Mesenteric fat pad (tissue), 1 donor: Measurements from ENCODE around the gene FKBP5. TPM values are rescaled to one million over a fixed set of nuclear protein-coding genes. Genes with fewer than 3 reads are reported as not detected.
"Not testable (repeated sequence)": the region's sequence is repeated elsewhere in the genome, so short reads cannot be mapped to it uniquely, and the experiment has no call there.

ENCODE experiments used
- DNase-seq: peaks from one replicate; pipeline ENCODE4 v3.0.0-alpha.2; 2020; ENCODE audit warnings: low spot score
- total RNA-seq: library from RNA; stranded (reverse); fragmentation: NEBNext Ultra II Directional; extraction: Animal tissue kit (Norgen Biotek cat#: 25700); gene quantifications from one replicate; pipeline ENCODE4 v1.2.1, GENCODE V29; 2021
- donor health status: DM: yes; HTN: yes; CAD: no.

Gene FKBP5
- total RNA-seq, 1 donor from 2014 or later, result 212 TPM

DNA sequence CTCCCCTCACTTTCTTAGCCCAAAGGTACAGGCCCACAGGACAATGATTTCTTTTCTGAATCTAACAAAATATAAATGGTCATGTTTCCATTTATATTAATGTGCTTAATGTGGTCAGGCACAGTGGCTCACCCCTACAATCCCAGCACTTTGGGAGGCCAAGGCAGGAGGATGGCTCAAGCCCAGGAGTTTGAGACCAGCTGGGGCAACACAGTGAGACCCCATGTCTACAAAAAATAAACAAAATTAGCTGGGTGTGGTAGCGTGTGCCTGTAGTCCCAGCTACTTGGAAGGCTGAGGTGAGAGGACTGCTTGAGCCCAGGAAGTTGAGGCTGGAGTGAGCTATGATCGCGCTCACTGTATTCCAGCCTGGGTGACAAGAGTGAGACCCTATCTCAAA lies 98.8 kb downstream of the FKBP5 start:
- no peak for DNase-seq

DNA sequence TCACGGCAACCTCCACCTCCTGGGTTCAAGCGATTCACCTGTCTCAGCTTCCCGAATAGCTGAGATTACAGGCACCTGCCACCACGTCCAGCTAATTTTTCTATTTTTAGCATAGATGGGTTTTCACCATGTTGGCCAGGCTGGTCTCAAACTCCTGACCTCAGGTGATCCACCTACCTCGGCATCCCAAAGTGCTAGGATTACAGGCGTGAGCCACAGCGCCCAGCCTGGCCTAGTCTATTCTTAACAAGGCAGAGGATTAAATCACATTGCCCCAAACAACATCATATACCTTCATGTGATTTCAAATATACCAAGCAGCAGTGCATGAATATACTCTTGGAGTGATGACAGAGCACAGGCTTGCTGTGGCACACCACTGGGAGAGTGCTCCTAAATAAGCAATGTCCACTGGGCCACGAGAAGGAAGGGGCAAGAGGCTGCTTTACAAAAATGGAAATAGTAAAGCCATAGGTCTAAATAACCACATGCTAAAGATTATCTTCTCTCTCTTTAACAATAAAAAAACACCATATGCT lies 99.4 kb downstream of the FKBP5 start:
- DNase-seq, result no peak

DNA sequence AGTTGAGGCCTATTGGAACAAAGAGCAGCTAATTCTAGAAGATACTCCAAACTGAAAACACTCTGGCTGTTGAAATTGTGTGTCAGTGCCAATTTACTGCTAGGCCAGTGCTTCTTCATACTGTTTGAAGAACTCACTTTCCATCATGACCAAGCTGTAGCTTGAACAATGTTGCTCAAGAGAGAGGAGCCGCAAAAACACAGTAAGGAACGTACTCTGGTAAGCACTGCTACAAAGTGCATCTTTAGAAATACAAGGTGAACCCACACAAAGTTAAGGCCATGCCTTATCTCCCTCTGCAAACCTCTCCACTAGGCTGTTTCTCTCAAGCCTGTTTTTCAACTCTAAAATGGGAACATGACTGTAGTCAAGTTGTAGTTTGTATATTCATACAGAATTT lies 101.5 kb downstream of the FKBP5 start:
- no peak for DNase-seq

DNA sequence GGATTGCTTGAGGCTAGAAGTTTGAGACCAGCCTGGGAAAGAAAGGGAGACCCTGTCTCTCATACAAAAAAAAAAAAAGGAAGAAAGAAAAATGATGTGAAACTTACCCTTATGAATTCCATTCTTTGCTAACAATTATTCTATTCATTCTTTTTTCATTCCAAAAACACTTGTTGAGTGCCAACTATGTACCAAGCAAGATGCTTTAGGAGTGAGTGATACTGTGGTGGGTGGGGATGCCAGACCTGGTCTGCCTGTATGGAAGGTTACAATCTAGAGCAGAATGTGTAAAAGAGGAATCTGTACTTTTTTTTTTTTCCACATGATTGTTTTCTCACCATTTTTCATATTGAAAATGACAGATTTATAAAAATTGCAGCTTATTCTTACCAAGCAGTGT lies 102.2 kb downstream of the FKBP5 start:
- no peak for DNase-seq

DNA sequence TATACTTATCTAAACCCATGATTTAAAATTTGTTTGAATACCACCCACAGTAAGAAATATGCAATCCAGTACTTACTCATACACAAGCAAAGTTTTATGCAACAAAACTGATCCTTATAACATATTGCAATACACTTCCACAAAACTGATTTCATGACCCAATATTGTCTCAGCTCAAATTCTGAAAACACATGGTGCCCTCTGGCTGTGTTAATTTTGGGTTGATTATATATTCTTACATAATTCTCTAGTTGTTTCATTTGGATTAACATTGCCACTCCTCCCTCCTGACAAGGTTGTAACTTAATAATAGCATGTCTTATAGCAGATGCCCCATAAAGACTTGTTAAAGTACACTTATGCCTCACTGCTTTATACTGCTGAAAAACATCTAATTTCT lies 103.1 kb downstream of the FKBP5 start:
- no peak for DNase-seq

DNA sequence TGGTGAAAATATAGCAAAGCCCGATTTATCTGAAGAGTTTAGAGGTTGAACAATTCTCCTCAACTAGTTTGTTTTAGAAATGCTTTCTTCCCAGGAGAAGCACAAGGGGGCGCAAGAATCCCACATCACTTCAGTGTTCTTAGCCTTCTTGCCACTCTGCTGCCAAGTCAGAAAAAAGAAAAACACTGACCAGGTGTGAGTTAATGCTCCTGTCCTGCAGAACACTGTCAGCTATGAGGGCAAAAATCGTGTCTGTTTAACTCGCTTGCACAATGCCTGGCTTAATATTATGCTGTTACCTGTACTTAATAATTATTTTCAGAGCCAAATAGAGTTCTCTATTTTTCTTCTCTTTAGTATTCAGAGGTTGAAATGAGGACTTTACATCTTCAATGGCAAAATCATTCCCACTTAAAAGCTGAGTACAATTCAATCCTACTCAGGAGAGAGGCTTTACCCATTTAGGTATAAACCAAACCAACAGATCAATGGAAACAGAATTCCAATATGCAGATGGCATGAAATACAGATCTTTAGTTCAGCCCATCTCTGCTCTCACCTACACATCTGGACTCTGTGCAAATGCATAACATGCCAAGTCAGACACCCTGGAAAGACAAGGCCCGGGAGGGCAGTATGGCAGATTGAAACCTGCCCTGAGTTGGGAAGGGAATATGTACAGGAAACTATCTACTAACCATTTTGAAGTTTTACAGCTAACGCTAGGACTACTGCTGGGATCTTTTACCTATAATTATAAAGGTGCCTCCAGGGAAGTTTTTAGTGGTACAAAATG lies 104.6 kb downstream of the FKBP5 start:
- DNase-seq, result no peak

DNA sequence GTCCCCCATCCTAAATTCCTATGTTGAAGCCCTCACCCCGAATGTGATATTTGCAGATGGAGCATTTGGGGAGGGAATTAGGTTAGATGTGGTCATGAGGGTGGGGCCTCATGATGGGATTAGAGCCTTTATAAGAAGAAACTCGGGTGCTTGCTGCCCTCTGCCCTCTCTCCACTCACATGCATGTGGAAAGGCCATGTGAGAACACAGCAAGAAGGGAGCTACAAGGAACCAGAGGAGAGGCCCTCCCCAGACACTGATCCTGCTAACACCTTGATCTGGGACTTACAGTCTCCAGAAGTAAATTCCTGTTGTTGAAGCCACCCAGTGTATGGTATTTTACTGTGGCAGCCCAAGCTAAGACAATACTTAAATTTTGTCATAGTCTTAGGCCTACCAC lies 106.4 kb downstream of the FKBP5 start:
- no peak for DNase-seq

DNA sequence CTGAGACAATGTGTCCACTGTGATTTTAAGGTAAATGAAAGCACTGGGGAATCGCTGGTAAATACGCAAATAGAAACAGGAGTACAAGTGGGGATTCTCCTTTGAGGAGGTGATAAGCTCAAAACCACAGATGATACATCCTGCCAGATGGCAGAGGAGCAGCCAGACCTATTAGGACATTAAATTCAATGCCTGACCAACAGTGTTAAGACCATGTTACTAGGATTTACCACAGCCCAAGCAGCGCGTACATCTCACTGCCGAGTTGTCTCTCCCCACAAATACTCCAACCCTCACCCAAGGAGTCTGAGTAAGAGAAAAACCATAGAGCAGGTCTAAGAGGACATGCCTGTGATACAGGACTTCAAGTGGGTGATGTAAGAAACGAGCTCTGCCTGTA lies 107.1 kb downstream of the FKBP5 start:
- DNase-seq, result no peak

DNA sequence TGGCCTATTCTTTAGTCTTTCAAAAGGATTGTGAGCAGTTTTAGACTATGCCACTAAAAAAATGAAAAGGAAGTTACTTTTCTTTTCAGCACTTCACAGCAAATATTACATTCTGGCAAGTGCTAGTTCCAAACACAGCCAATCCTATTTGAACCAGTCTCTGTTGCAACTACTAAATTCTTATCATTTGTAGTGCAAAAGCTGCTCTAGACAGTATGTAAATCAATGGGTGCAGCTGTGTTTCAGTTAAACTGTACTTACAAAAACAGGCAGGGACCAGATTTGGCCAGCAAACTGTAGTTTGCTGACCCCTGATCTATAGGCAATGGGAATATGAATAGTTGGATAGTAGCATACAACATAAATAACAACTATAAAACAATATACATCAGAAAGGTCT lies 107.9 kb downstream of the FKBP5 start:
- DNase-seq, result no peak

DNA sequence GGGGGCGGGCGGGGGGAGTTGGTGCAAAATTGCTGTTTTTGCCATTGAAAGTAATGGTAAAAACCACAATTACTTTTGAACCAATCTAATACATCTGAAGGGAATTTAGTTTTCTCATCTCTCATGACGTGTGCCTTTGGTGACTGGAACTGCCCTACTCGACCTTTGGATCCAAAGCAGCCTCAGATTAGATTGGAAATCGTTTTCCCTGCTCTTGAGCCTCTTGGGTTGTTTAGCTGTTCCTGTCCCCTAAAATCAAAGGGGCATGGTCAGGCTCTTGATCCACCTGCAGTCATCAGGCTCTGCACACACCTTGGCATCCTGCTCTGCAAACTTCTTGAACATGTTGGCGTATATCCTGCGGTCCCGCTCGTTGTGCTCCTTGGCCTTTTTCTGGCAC lies 112.0 kb downstream of the FKBP5 start:
- no peak for DNase-seq

DNA sequence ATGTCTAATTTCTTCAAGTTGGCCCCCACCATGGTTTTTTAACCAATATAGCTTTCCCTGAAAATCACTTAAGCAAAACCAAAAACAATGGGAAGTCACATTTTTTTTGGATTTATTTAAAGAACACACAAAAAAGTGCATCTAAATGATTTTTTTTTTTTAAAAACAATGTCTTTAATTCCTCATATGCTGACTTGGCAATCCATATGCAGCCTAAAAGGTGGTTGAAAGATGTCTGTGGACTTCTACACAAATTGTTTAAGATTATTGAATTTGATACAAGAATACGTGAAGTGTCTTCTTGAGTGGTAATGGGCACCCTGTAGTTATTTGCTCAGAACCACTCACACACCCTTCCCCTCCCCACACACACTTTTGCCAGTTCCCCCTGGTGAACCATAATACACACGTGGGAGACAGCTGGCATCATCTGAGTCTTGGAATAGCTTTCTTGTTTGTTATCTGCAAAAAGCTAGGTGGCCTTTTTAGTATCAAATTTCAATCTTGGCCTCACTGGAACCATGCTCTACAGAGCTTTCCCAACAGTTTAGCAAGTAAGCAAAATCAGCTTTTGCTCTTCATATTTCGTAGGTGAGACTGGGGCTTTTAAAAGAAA lies 115.1 kb downstream of the FKBP5 start:
- no peak for DNase-seq

DNA sequence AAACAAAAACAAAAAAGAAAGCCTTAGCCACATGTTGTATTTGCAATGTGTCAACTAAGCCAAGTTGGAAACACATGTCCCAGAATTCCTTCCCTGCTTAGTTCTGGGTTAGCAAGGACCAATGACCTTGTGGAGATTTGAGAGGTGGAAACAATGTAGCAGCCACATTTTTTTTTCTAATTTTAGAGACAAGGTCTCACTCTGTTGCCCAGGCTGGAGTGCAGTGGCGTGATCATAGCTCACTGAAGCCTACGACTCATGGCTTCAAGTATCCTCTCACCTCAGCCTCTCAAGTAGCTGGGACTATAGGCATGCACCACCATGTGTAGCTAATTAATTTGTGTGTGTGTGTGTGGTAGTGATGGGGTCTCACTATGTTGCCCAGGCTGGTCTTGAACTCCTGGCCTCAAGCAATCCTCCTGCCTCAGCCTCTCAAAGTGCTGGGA lies 117.8 kb downstream of the FKBP5 start:
- not testable (repeated sequence) for DNase-seq

DNA sequence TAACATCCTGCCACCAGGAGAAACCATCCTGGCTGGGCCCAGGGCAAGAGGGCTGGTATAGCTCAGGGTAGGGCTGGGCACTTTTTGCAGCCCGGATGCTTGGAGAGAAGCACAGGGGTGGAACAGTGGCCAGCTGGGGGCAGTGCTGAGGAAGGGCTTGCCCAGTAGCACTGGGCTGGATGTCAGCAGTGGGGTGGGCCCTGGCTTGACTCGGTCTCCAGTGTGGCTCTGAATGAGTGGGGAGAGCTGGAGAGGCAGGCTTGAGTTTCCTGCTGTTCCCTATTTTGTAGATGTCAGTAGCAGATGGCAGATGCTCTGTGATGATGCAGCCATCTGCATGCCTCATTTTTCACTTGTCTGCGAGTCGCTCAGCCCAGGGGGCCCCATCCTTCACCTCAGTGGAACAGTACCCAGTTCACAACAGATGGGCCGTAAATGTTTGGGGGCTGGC lies 119.7 kb downstream of the FKBP5 start:
- no peak for DNase-seq

DNA sequence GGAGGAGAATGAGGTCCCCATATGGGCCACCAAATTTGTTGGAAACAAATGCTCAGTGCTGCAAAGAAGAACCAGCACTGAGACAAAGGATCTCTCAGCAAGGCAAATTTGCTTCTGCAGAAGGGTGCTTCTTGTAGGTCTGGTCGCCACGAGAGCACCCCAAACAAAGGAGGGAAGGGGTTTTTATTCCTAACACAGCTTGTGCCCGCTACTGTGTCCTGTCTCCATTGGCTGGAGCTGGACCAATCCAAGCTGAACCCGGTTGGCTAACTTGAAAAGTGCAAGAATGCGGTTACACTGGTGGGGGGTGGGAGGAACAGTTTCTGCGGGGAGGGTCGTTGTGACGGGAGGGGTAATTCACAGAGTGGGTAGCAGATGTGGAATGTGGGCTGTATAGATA lies 121.9 kb downstream of the FKBP5 start:
- no peak for DNase-seq

DNA sequence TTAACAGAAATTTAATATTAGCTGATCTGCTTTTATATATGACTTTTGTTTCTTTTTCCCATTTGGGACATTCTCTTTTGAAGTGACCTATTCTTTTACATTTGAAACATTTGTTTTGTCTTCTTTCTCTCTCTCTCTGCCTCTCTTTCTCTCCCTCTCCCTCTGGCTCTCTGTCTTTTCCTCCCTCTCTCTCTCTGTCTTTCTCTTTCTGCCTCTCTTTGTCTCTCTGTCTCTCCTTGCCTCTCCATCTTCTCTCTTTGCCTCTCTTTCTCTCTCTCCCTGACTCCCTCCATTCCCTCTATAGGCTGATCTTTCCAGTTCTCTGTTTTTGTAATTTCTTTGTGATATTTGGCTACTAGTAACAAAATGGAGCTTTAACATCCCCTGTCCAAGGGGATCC lies 124.0 kb downstream of the FKBP5 start:
- DNase-seq, result no peak

DNA sequence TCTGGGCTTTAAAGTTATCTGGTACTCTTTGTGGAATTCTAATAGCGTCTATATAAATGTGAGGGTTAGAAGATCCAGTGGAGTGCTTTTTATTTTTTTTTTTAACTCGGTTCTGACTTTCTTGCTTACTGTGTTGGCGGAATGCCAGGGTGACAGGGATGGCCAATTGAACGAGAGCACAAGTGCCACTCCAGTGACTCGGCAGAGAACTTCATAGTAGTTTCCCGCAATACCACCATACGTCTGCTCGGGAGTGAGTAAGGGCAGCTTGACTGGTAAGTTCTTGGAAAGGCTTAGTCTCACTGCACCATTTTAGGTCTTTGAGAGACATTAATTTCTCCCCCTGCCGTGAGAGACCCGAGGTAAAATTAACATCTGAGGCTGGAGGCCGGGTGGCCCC lies 126.7 kb downstream of the FKBP5 start:
- DNase-seq, result no peak

DNA sequence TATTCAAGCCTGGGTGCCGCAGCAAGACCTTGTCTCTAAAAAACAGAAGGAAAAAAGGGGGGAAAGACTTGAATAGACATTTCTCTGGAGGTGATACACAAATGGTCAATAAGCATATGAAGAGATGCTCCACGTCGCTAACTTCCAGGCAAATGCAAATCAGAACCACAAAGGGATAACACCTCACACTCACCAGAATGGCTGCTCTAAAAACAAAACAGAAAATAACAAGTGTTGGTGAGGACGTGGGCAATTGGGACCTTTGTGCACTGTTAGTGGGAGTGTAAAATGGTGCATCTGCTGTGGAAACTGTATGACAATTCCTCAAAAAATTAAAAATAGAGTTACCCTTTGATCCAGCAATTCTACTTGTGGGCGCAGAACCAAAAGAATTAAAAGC lies 127.6 kb downstream of the FKBP5 start:
- no peak for DNase-seq

DNA sequence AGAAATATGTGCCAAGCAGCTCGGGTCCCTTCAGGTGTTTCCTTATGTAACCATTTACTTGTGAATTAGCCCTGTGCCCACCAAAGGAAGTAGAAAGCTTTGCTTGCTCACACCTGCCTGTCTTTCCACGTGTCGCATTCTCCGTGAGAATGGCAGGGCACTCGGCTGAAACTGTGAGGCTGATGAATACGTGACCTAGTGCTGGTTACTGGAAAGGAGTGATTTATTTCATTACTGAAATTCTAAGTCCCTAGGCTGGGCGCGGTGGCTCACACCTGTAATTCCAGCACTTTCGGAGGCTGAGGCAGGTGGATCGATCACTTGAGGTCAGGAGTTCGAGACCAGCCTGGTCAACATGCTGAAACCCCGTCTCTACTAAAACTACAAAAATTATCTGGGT lies 130.1 kb downstream of the FKBP5 start:
- DNase-seq, result peak; percentile 51

DNA sequence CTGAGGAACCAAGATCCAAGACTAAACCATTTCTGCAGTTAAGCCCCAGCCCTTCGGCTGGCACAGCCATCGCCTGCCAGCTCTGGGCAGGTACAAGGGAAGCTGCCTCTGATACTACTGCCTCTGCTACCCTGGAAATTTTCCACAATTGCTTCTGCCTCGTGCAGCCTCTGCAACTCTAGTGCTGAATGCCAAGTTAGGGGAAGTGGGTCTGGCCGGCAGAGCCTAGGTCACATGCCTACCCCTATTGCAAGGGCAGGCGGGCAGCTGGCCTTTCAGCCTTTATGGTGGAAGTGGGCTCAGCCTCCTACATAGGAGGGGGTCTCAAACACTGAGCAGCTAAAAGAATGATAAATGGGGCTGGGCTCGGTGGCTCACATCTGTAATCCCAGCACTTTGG lies 131.5 kb downstream of the FKBP5 start:
- DNase-seq, result peak; percentile 73

DNA sequence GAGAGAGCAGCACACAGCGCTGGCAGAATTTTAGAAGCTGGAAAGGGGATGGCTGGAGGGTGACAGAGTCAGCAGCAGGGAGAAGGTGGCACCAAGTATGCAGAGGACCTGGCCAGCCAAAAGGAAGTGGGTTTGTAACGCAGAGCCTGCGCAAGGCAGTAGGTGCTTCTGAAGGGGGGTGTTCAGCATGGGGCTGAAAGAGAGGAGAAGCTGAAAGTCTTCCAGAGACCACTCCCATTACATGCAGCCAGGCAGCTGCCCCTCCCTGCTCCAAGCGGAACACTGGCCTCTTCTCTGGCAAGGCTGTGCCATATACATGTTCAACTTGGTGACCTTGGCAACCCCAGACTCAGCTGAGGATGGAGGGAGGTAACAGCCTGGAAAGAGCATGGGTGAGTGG lies 133.9 kb downstream of the FKBP5 start:
- DNase-seq, result peak; percentile 72

DNA sequence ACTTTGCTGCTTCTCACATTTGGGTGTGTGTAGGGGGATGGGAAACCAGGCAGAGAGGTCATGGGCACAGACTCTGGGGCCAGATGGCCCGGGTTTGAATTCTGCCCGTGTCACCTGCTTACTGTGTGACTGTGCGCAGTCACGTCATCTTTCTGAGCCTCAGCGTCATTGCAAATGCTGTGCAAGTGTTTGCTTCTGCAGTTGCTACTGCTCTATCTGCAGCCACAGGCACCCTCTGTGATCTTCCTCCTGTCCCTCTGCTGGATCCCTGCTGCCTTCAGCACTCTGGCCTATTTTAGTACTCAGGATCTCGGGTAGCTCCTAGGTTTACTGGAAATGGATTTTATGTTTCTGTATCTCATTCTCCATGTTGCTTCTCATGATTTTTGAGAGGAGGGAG lies 135.4 kb downstream of the FKBP5 start:
- DNase-seq, result no peak

DNA sequence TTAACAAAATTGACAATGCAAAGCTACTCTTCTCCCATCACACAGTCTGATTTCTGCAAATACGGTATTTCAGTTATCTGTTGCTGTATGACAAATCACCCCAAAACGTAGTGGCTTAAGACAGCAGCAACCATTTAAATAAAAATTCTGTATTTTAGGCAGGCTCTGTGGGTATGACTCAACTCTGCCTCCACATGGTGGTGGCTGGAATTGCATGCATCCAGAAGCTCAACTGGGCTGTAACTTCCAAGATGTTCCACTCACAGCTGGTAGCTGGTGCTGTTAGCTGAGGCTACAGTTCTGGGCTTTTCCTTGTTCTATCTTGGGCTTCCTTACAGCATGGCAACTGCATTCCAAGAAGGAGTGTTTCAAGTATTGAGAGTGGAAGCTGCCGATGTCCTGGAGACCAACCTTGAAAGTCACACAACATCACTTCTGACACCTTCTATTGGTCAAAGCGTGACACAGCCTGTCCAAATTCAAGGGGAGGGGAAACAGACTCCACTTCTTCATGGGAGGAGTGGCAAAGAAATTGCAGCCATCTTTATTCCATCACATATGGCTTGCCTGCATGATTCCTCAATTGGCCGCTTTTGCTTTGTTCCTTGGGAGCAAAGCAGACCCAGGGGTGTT lies 136.3 kb downstream of the FKBP5 start:
- DNase-seq, result no peak
